HepG2 (cell line): ENCODE results near the gene FBXL22. TPM values are rescaled to one million over a fixed set of nuclear protein-coding genes. Genes with fewer than 3 reads are reported as not detected.

Experiments
- ATAC-seq: fragments of 200-7000 bp; cut with Tn5 transposase; 3 replicates; pipeline ENCODE4 v1.9.1; 2020; ENCODE audit warnings: mild to moderate bottlenecking, moderate library complexity
- BruUV-seq: library from RNA; stranded (reverse); fragments of 400-500 nt; replicated peaks from 2 replicates; lab custom pipeline; 2021; lab: Mats Ljungman, UMichigan
- CTCF ChIA-PET: fragments of 300-600 bp; formaldehyde crosslinking; extraction: SDS; loops from one replicate; lab custom pipeline; 2021; ENCODE audit warnings: low total read pairs, inconsistent platforms, low intra/inter-chr PET ratio; lab: Yijun Ruan, JAX
- POLR2A ChIA-PET: fragments of 350-600 bp; sonication (Branson Sonifier 250); formaldehyde crosslinking; loops from one replicate; lab custom pipeline; 2020; ENCODE audit warnings: antibody characterized with exemption, inconsistent platforms; lab: Yijun Ruan, JAX
- DNase-seq: peaks from one replicate; pipeline ENCODE4 v3.0.0-alpha.2; 2015; ENCODE audit warnings: low spot score
- FAIRE-seq: peaks from 3 replicates; lab custom pipeline; 2011; peaks lifted over from hg19 to GRCh38; lab: Jason Lieb, UNC
- H2AFZ ChIP-seq: one replicate; pipeline ENCODE4 v1.6.1; 2011; ENCODE audit warnings: low read length, inconsistent platforms
- H3K27ac ChIP-seq: fragments of 300-600 bp; 3 replicates; pipeline ENCODE4 v1.8.0; 2011; ENCODE audit warnings: mixed run types, mild to moderate bottlenecking, mixed read lengths, low read length, inconsistent platforms; ENCODE audit not compliant: insufficient read depth; ENCODE audit errors: extremely low read length
- H3K27me3 ChIP-seq, 2 experiments: fragments of 200-600 bp in 1 of 2; 2 replicates in 1 of 2; 3 replicates in 1 of 2; pipeline versions ENCODE4 v1.6.0 to v1.8.0; 2011; ENCODE audit warnings: low read length in 2 of 2, mild to moderate bottlenecking in 2 of 2, moderate library complexity in 2 of 2, inconsistent platforms in 1 of 2; ENCODE audit not compliant: insufficient read depth in 2 of 2, control insufficient read depth in 1 of 2
- H3K36me3 ChIP-seq, 2 experiments: fragments of 200-600 bp in 1 of 2; replicated peaks in 1 of 2; 2 replicates in 1 of 2; 3 replicates in 1 of 2; pipeline versions ENCODE4 v1.5.1 to v1.8.0; 2011; ENCODE audit warnings: low read length in 2 of 2, inconsistent platforms in 1 of 2; ENCODE audit not compliant: insufficient read depth in 2 of 2, control insufficient read depth in 1 of 2
- H3K4me1 ChIP-seq: 2 replicates; pipeline ENCODE4 v1.5.1; 2012; ENCODE audit warnings: low read length, inconsistent platforms; ENCODE audit not compliant: insufficient read depth
- H3K4me2 ChIP-seq: 2 replicates; pipeline ENCODE4 v1.6.0; 2011; ENCODE audit warnings: low read depth, low read length, inconsistent platforms
- H3K4me3 ChIP-seq, 3 experiments: fragments of 200-600 bp in 1 of 3; sonication (generic), shearing (Covaris generic) in 1 of 3; replicated peaks in 1 of 3; 2 replicates each; pipeline ENCODE4 v1.5.1; 2011 to 2016; ENCODE audit warnings: low read length in 3 of 3, inconsistent platforms in 2 of 3, low read depth in 2 of 3, mild to moderate bottlenecking in 2 of 3, control low read depth in 1 of 3, mixed read lengths in 1 of 3; ENCODE audit not compliant: insufficient read depth in 1 of 3
- H3K79me2 ChIP-seq: one replicate; pipeline ENCODE4 v1.6.1; 2011; ENCODE audit warnings: low read length, inconsistent platforms; ENCODE audit not compliant: insufficient read depth
- H3K9ac ChIP-seq: 2 replicates; pipeline ENCODE4 v1.6.0; 2011; ENCODE audit warnings: mild to moderate bottlenecking, low read depth, low read length, inconsistent platforms; ENCODE audit not compliant: insufficient read depth
- H3K9me3 ChIP-seq: 2 replicates; pipeline ENCODE4 v1.5.1; 2012; ENCODE audit warnings: mild to moderate bottlenecking, low read length
- H4K20me1 ChIP-seq: 2 replicates; pipeline ENCODE4 v1.6.0; 2011; ENCODE audit warnings: inconsistent platforms, mild to moderate bottlenecking, low read length, moderate library complexity; ENCODE audit not compliant: insufficient read depth
- HNRNPL ChIP-seq: fragments of 200-400 bp; formaldehyde crosslinking; IDR thresholded peaks from 2 replicates; pipeline ENCODE4 v1.6.1; 2017; ENCODE audit warnings: mild to moderate bottlenecking, low read depth, low read length
- KLF6 ChIP-seq: IDR thresholded peaks from 2 replicates; pipeline ENCODE4 v1.8.0; 2016; ENCODE audit warnings: missing biosample characterization, missing genetic modification reagents
- REXO4 ChIP-seq: sonication (generic); formaldehyde crosslinking; IDR thresholded peaks from 2 replicates; pipeline ENCODE4 v1.8.0; 2022; ENCODE audit warnings: missing genetic modification reagents, mild to moderate bottlenecking, borderline replicate concordance
- ZNF496 ChIP-seq: sonication (generic); formaldehyde crosslinking; IDR thresholded peaks from 2 replicates; pipeline ENCODE4 v1.8.1; 2023; ENCODE audit warnings: mild to moderate bottlenecking, moderate library complexity, missing genetic modification reagents; ENCODE audit not compliant: insufficient replicate concordance
- ZNF547 ChIP-seq: sonication (generic); formaldehyde crosslinking; IDR thresholded peaks from 2 replicates; pipeline ENCODE4 v1.5.1; 2020; ENCODE audit warnings: mild to moderate bottlenecking, missing genetic modification reagents
- ZNF552 ChIP-seq: sonication (generic); formaldehyde crosslinking; IDR thresholded peaks from 2 replicates; pipeline ENCODE4 v1.9.0; 2022; ENCODE audit warnings: missing genetic modification reagents, mild to moderate bottlenecking, borderline replicate concordance
- ZNF839 ChIP-seq: sonication (generic); formaldehyde crosslinking; IDR thresholded peaks from 2 replicates; pipeline ENCODE4 v1.4.0; 2020; ENCODE audit warnings: missing genetic modification reagents, mild to moderate bottlenecking, borderline replicate concordance
- ZNF850 ChIP-seq: sonication (generic); formaldehyde crosslinking; conservative IDR thresholded peaks from 2 replicates; pipeline ENCODE4 v1.9.0; 2021; ENCODE audit warnings: mild to moderate bottlenecking, missing genetic modification reagents
- WGBS: methylation state at CpG from one replicate; pipeline ENCODE4 v1.1.6; 2017; ENCODE audit warnings: low lambda C conversion rate; 5-methylcytosine and 5-hydroxymethylcytosine counted together
- in situ Hi-C: cut with HindIII; loops from 2 replicates; pipeline ENCODE4 v1.10.0; 2017; ENCODE audit warnings: low pct_unique_long_range_greater_than_20kb; ENCODE audit not compliant: extremely low pct_ligation_motif_present
- intact Hi-C: fragments of 100-400 bp; cut with micrococcal nuclease; formaldehyde crosslinking; loops from one replicate; pipeline ENCODE4 v1.10.0; 2022; ENCODE audit not compliant: unreplicated experiment
- polyA plus RNA-seq, 8 experiments: library from polyadenylated mRNA; depleted of rRNA in 3 of 8; stranded (reverse) in 7 of 8; unstranded in 1 of 8; fragments of >200 nt; fragmentation: Illumina TruSeq in 4 of 8; extraction: Trizol in 4 of 8; gene quantifications; 2 replicates each; pipeline versions ENCODE4 v1.2.1 to v1.2.3, GENCODE V29; 2011 to 2016; ENCODE audit warnings: low read depth in 4 of 8, missing spikeins in 1 of 8, mixed read lengths in 1 of 8; ENCODE audit not compliant: insufficient read depth in 1 of 8
- total RNA-seq, 5 experiments: library from RNA; depleted of rRNA; stranded (reverse); fragments of >200 nt; fragmentation: Illumina TruSeq; extraction: Trizol; gene quantifications; 2 replicates each; pipeline ENCODE4 v1.2.3, GENCODE V29; 2016; ENCODE audit warnings: low read depth in 1 of 5
- TF ChIP-seq, protein P1 (sequence below): sonication (generic); formaldehyde crosslinking; conservative IDR thresholded peaks from 2 replicates; pipeline ENCODE4 v1.8.0; 2022; ENCODE audit warnings: low read depth, missing genetic modification reagents
- TF ChIP-seq, protein P2 (sequence below): fragments of 450-650 bp; IDR thresholded peaks from 2 replicates; pipeline ENCODE4 v1.6.1; 2017; ENCODE audit warnings: mild to moderate bottlenecking
- TF ChIP-seq, protein P3 (sequence below), 2 experiments: fragments of 450-650 bp in 1 of 2; sonication (generic) in 1 of 2; formaldehyde crosslinking in 1 of 2; IDR thresholded peaks; 2 replicates each; pipeline versions ENCODE4 v1.6.1 to v1.8.0; 2016 to 2022; ENCODE audit warnings: antibody characterized with exemption in 1 of 2, mild to moderate bottlenecking in 1 of 2, missing genetic modification reagents in 1 of 2

The FBXL22 gene
- total and polyA plus RNA-seq, 2 of the 13 experiments (the other 11 are each of a cell fraction or from before 2014, with no cell fraction given), result 0.15 to 0.33 TPM

- peaks cover 2 to 17% of the 10 kb centered on the region in 2 experiments; a peak in 4 of 5 replicates for H3K36me3 ChIP-seq
- CTCF ChIA-PET, result no interaction called here
- H3K27ac ChIP-seq, result no peak overlapping the region
- FAIRE-seq, result no peak
- no TSS peak for BruUV-seq
- H3K9me3 ChIP-seq, result no peaks in the 10 kb centered on the region
- no peaks in the 10 kb centered on the region for H3K27me3 ChIP-seq
- 80% methylated on average over 6 of the region's 7 CpGs for WGBS
- ATAC-seq, result no peak
- H3K9ac ChIP-seq, result no peak overlapping the region
- no peak overlapping the region for H3K4me2 ChIP-seq
- no peak overlapping the region for H3K4me3 ChIP-seq
- no peaks in the 10 kb centered on the region for H3K79me2 ChIP-seq
- no peak overlapping the region for H2AFZ ChIP-seq
- intact Hi-C loops (no loop called here), in situ Hi-C loops (no loop called here)
- no peak for DNase-seq
- POLR2A ChIA-PET, result no interaction called here
- no peaks in the 10 kb centered on the region for H4K20me1 ChIP-seq
- peaks cover 16% of the 10 kb centered on the region for H3K4me1 ChIP-seq
- TF ChIP-seq ZNF496 (CRISPR knock-in tag) (no peak), REXO4 (CRISPR knock-in tag) (no peak), HNRNPL (no peak), ZNF839 (CRISPR knock-in tag) (no peak), ZNF850 (CRISPR knock-in tag) (no peak), ZNF552 (no peak), ZNF547 (CRISPR knock-in tag) (no peak), KLF6 (CRISPR knock-in tag) (no peak)
- TF ChIP-seq, protein P1, sequence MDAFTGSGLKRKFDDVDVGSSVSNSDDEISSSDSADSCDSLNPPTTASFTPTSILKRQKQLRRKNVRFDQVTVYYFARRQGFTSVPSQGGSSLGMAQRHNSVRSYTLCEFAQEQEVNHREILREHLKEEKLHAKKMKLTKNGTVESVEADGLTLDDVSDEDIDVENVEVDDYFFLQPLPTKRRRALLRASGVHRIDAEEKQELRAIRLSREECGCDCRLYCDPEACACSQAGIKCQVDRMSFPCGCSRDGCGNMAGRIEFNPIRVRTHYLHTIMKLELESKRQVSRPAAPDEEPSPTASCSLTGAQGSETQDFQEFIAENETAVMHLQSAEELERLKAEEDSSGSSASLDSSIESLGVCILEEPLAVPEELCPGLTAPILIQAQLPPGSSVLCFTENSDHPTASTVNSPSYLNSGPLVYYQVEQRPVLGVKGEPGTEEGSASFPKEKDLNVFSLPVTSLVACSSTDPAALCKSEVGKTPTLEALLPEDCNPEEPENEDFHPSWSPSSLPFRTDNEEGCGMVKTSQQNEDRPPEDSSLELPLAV (CRISPR knock-in tag), result no peak
- TF ChIP-seq, protein P2, sequence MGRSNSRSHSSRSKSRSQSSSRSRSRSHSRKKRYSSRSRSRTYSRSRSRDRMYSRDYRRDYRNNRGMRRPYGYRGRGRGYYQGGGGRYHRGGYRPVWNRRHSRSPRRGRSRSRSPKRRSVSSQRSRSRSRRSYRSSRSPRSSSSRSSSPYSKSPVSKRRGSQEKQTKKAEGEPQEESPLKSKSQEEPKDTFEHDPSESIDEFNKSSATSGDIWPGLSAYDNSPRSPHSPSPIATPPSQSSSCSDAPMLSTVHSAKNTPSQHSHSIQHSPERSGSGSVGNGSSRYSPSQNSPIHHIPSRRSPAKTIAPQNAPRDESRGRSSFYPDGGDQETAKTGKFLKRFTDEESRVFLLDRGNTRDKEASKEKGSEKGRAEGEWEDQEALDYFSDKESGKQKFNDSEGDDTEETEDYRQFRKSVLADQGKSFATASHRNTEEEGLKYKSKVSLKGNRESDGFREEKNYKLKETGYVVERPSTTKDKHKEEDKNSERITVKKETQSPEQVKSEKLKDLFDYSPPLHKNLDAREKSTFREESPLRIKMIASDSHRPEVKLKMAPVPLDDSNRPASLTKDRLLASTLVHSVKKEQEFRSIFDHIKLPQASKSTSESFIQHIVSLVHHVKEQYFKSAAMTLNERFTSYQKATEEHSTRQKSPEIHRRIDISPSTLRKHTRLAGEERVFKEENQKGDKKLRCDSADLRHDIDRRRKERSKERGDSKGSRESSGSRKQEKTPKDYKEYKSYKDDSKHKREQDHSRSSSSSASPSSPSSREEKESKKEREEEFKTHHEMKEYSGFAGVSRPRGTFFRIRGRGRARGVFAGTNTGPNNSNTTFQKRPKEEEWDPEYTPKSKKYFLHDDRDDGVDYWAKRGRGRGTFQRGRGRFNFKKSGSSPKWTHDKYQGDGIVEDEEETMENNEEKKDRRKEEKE, result no peak
- TF ChIP-seq, protein P3, sequence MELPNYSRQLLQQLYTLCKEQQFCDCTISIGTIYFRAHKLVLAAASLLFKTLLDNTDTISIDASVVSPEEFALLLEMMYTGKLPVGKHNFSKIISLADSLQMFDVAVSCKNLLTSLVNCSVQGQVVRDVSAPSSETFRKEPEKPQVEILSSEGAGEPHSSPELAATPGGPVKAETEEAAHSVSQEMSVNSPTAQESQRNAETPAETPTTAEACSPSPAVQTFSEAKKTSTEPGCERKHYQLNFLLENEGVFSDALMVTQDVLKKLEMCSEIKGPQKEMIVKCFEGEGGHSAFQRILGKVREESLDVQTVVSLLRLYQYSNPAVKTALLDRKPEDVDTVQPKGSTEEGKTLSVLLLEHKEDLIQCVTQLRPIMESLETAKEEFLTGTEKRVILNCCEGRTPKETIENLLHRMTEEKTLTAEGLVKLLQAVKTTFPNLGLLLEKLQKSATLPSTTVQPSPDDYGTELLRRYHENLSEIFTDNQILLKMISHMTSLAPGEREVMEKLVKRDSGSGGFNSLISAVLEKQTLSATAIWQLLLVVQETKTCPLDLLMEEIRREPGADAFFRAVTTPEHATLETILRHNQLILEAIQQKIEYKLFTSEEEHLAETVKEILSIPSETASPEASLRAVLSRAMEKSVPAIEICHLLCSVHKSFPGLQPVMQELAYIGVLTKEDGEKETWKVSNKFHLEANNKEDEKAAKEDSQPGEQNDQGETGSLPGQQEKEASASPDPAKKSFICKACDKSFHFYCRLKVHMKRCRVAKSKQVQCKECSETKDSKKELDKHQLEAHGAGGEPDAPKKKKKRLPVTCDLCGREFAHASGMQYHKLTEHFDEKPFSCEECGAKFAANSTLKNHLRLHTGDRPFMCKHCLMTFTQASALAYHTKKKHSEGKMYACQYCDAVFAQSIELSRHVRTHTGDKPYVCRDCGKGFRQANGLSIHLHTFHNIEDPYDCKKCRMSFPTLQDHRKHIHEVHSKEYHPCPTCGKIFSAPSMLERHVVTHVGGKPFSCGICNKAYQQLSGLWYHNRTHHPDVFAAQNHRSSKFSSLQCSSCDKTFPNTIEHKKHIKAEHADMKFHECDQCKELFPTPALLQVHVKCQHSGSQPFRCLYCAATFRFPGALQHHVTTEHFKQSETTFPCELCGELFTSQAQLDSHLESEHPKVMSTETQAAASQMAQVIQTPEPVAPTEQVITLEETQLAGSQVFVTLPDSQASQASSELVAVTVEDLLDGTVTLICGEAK (IDR thresholded peaks at IDR 0.05), result no peak
- TF ChIP-seq, protein P3 (CRISPR knock-in tag; IDR thresholded peaks at IDR 0.05), result no peak
Observed at GRCh38 chr15:63605816-63606215, 8.6 kb downstream of the FBXL22 start.
